HG02884 (cell line): ENCODE measurements around the gene ELP5.

ENCODE experiments used
- ATAC-seq: cut with Tn5 transposase; IDR thresholded peaks from one replicate; pipeline ENCODE4 v1.9.1; 2021; ENCODE audit warnings: mild to moderate bottlenecking, moderate library complexity; ENCODE audit not compliant: unreplicated experiment

The ELP5 gene

GRCh38 chr17:7252176-7253043 lies at the start of gene ELP5:
TSS of gene ELP5 (plus strand) at chr17:7252215. CDS start at chr17:7252551, 336 bp downstream.
- ATAC-seq: peak; percentile 46

- ATAC-seq: no peak
These were observed 48.6 kb upstream of the ELP5 start for GRCh38 chr17:7203391-7203790.

- ATAC-seq: no peak
These were observed 47.7 kb upstream of the ELP5 start for GRCh38 chr17:7204336-7204735.

DNA sequence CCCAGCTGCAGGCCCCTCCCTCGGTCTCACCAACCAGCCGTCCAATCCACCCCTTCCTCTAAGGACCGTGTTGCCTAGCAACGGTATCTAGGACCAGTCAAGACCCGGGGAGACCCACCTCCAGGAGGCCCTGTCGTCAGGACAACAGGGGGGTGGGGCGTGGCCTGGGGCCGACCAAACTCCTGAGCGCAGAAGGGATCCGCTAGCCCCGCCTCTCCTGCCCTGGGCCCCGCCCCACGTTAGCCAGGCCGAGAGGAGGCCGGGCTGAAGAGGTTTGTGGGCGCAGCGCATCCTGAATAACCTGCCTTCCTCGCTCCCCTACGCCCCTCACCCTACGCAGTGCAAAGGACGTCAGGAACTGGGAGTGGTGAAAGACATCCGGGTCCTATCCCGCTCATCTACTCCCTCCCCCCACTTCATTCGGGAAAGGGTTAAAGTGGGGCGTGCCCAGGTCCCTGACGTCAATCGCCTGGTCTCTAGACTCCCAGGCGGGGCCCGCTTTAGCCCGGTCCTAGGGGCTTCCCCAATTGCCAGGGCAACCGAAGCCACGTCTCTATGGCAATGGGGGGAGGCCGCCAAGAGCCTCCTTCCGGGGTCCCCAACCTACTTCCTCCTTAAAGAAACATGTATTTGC lies 47.1 kb upstream of the ELP5 start:
- ATAC-seq: peak; percentile 93

- ATAC-seq: no peak
These were observed 46.5 kb upstream of the ELP5 start for GRCh38 chr17:7205561-7205960.

DNA sequence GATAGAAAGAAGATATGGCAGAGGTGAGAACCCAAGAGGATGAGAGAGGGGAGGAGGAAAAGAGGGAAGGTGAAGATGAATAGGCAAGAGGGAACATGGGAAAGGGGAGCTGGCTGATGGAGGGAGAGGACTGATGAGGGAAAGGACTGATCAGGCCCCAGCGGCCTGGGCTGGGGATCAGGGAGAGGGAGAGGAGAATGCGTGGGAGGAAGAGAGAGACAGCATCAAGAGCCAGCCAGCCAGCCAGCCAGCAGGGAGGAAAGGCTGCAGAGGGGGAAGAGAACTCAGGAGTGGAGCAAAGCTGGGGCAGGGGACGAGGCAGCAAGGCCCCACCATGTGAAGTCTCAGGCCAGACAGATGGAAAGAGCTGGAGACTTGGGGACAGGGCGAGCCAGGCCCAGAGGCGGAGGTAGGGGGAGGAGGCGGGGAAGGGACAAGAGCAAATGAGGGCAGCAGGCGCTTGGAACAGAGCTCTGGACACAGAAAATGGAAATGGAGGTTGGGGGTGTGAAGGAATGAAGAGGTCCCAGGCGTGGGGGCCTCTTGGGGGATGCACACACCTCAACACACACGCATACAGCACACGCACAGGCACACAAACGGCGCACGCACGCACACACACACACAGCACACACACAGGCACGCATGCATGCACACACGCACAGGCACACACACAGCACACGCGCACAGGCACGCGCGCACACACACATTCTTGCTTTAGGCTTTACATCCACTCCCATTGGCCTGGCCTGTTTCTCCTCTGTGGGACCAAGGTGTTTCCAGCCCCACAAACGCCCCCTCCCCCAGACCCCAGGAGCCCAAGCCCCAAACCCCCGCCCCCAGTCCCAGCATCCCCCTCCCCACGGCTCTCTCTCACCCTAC lies 44.7 kb upstream of the ELP5 start:
- no peak for ATAC-seq

- ATAC-seq: no peak
These were observed 43.9 kb upstream of the ELP5 start for GRCh38 chr17:7208027-7208571.

GRCh38 chr17:7208754-7209460 lies 43.1 kb upstream of the ELP5 start:
- ATAC-seq: no peak

DNA sequence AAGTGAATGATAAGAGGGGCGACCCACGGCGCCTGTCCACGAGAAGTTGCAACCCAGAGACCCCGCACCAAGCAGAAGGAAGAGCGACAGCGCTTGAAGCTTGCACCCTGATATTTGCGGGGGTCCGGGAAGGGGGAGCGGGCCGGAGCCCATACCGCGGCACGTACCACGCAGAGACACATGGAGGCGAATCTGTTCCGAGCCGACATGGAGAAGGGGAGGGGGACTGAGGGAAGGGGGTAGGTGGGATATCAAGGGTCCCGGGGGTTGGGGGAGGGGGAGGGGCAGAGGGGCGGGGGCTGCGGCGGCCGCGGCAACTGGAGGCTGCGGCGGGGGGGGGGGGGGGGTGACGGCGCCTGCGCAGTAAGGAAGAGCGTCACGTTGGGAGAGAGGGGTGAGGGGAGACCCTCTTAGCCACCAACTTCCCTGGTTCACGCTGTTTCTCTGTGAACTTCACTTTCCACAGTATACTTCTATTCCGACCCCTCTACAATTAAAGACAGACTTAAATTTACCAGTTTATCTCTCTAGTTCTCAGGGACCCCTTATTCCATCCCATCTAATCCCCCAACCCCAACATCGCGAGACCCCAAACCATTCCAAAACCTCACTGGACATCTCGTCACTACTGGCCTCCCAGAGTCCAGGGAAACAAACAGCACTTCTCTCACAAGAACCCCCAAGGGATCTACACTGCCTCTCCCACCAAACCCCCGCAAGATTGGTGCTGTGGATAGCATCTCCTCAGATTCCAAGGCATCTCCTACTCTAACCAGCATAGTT lies 40.3 kb upstream of the ELP5 start:
- ATAC-seq: no peak

- no peak for ATAC-seq
These were observed 38.1 kb upstream of the ELP5 start for GRCh38 chr17:7213895-7214299.

GRCh38 chr17:7214300-7215135 lies 37.5 kb upstream of the ELP5 start:
- ATAC-seq: peak; percentile 68

GRCh38 chr17:7215136-7215638 lies 36.8 kb upstream of the ELP5 start:
- no peak for ATAC-seq

DNA sequence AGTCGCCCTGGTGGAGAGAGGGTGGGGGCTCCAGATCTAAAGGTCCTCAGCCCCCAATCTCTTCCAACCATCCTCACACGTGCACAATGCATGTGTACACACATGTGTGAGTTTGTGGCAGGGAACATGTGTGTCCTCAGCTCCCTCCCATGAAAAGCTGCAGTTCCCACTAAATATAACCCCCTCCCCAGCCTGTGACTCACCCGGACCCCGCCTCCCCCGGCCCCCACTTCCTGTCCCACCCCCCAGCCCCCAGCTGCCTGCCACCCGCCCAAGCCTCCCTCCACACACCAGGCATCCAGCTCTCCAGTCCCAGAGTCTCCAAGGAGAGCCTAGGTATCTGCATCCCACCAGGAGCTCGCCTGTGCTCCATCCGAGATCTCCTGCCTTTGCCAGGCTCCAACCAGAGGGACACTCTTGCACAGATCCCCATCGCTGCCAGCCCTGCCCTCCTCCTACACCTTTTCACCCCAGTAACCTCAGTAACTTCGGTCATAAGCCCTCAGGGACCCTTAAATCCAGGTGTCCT lies 36.3 kb upstream of the ELP5 start:
- no peak for ATAC-seq

GRCh38 chr17:7216242-7217112 lies 35.5 kb upstream of the ELP5 start:
- ATAC-seq: no peak

DNA sequence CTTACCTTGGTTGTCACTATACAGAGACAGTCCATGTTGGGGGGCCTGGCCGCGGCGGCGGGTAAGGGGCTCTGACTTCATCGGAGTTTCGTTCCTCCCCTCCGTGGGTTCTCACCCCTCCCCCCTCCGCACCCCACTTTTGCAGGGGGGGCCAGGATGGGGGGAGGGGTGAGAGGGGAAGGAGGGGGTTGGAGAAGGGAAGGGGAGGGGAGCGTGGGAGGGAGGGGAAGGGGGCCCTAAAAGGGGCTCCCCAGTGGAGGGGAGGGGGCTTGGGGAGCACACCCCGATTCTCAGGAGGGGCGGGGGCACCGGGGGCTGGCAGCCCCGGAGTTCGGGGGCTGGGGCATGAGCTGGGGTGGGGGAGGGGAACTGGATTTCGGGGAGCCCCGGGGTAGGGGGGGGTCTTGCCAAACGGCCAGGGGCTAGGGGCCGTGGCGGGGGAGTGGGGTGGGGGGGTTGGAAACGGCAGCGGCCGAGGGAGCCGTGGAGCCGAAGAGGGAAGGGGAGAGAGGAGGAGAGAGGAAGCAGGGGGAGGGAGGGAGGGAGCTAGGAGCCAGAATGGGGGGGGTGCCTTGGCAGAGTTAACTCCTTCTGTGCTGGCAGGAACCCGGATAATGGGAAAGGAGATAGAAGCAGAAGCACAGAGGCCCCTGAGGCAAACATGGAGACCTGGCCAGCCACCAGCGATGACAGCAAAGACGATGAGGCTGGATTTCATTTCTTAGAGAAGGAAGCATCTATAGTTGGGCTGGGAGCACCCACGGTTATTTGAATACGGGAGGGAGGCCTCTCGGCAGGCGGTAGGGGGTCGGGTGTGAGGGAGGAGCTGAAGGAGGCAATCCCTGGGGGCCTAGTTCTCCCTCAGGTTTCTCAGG lies 34.7 kb upstream of the ELP5 start:
- no peak for ATAC-seq

DNA sequence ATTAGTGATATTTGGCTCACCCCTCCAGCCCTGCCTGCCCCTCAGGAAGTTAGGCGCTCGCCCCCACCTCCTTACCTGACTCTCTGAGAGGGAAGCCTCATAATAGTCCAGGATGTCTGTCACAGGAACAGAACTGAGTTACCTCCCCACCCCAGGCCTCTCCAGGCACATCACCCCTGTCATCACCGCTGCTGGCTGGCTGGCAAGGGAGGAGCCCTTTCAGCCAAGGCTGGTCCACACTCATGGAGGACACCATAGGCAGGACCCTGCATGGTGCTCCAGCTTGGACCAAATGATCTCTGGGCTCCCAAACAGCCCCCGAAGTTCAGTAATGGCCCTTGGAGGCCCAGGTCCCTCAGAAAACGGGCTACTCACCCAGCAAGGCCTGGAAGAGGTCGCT lies 33.8 kb upstream of the ELP5 start:
- ATAC-seq: no peak
